Liver (tissue), 3 donors: ENCODE results near the gene TAPBPL.

Experiments
- ATF3 ChIP-seq: IDR thresholded peaks from 2 replicates; pipeline ENCODE4 v1.6.1; 2016; ENCODE audit warnings: antibody characterized with exemption
- CTCF ChIP-seq: fragments of 150-350 bp; IDR thresholded peaks from 2 replicates; pipeline ENCODE4 v1.5.1; 2017; ENCODE audit warnings: improper control_type of control experiment, low read depth, low read length; ENCODE audit not compliant: missing input control
- EGR1 ChIP-seq, 2 donors: IDR thresholded peaks; 2 replicates each; pipeline ENCODE4 v1.6.1; 2016 to 2018; ENCODE audit warnings: antibody characterized with exemption in 2 of 2, low read depth in 2 of 2
- FOXA1 ChIP-seq: IDR thresholded peaks from 2 replicates; pipeline ENCODE4 v1.6.1; 2016; ENCODE audit warnings: antibody characterized with exemption
- GABPA ChIP-seq, 2 donors: IDR thresholded peaks in 1 of 2; conservative IDR thresholded peaks in 1 of 2; 2 replicates each; pipeline ENCODE4 v1.6.1; 2016; ENCODE audit warnings: antibody characterized with exemption in 2 of 2, mild to moderate bottlenecking in 1 of 2, moderate library complexity in 1 of 2
- JUND ChIP-seq, 2 donors: IDR thresholded peaks; 2 replicates each; pipeline ENCODE4 v1.6.1; 2016; ENCODE audit warnings: antibody characterized with exemption in 2 of 2
- MAX ChIP-seq: IDR thresholded peaks from 2 replicates; pipeline ENCODE4 v1.6.1; 2016; ENCODE audit warnings: antibody characterized with exemption
- NR2F2 ChIP-seq: IDR thresholded peaks from 2 replicates; pipeline ENCODE4 v1.6.1; 2016; ENCODE audit warnings: antibody characterized with exemption
- RAD21 ChIP-seq, 2 donors: IDR thresholded peaks; 2 replicates each; pipeline ENCODE4 v1.6.1; 2016; ENCODE audit warnings: antibody characterized with exemption in 2 of 2, mild to moderate bottlenecking in 2 of 2
- REST ChIP-seq: IDR thresholded peaks from 2 replicates; pipeline ENCODE4 v1.6.1; 2016; ENCODE audit warnings: antibody characterized with exemption, mild to moderate bottlenecking
- RXRA ChIP-seq, 2 donors: IDR thresholded peaks; 2 replicates each; pipeline ENCODE4 v1.6.1; 2017 to 2018; ENCODE audit warnings: antibody characterized with exemption in 2 of 2, mild to moderate bottlenecking in 1 of 2
- SP1 ChIP-seq: IDR thresholded peaks from 2 replicates; pipeline ENCODE4 v1.6.1; 2018; ENCODE audit warnings: antibody characterized with exemption, mild to moderate bottlenecking
- YY1 ChIP-seq: IDR thresholded peaks from 2 replicates; pipeline ENCODE4 v1.6.1; 2016; ENCODE audit warnings: antibody characterized with exemption, mild to moderate bottlenecking
- donor health status: healthy.
- donor health status: healthy.

DNA sequence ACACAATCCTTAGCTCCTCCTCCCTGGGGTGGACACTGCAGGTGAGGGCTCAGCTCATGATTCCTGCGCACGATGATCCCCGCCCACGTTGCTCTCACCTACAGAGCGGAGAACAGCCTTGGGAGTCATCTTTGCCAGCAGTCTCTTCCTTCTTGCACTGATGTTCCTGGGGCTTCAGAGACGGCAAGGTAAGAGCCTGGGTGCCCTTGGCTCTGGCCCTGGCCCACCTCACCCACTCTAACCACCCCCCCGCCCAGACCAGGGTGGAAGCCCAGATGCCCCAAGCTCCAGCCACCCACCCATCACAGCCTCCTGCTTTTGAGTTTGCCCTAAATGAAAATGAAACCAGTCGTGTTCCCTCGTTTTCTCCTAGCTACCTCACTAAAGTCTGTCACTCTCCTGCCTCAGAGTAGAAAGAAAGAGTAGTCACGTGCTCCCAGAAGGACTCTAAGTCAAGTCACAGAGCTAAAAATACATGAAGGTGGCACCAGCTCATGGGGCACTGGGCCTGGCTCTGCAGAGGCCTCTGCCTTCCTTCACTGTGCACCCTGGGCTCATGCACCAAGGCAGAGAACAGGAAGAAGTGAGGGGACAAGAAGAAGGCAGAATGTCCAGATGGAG is 9.0 kb downstream of the TAPBPL start:
- TF ChIP-seq ATF3, result no peak
- no peak for TF ChIP-seq CTCF
- TF ChIP-seq MAX, result no peak
- no peak for TF ChIP-seq FOXA1
- TF ChIP-seq RXRA (IDR thresholded peaks at IDR 0.05), result no peak
- no peak for TF ChIP-seq RAD21 (IDR thresholded peaks at IDR 0.05)
- TF ChIP-seq SP1, result no peak
- no peak for TF ChIP-seq YY1
- no peak for TF ChIP-seq GABPA (IDR thresholded peaks at IDR 0.05 in 1 of 2, conservative IDR thresholded peaks at IDR 0.05 in 1 of 2)
- no peak for TF ChIP-seq NR2F2
- TF ChIP-seq JUND (IDR thresholded peaks at IDR 0.05), result no peak
- TF ChIP-seq EGR1 (IDR thresholded peaks at IDR 0.05; ENCODE audit: low read depth in 2 of 2), result no peak
- TF ChIP-seq REST, result no peak
